ENCODE measurements around the gene GPT2. TPM values are rescaled to one million over a fixed set of nuclear protein-coding genes. Genes with fewer than 3 reads are reported as not detected.

Gene GPT2
- total RNA-seq, 1 donor: 15.6 TPM

- Histone ChIP-seq H3K79me2 (ENCODE audit: insufficient read depth, low read length) (no peaks in the 10 kb centered on the region), H3K27me3 (ENCODE audit: insufficient read depth, low read length) (no peaks in the 10 kb centered on the region), H3K4me3 (ENCODE audit: insufficient read depth, low read length) (no peak overlapping the region), H2AFZ (ENCODE audit: low read length) (no peak overlapping the region), H3K27ac (ENCODE audit: low read depth, low read length) (no peak overlapping the region), H3K4me2 (ENCODE audit: insufficient read depth, low read length) (no peak overlapping the region), H3K9me3 (ENCODE audit: low read depth, low read length) (no peaks in the 10 kb centered on the region), H4K20me1 (ENCODE audit: insufficient read depth, low read length) (no peaks in the 10 kb centered on the region), H3K4me1 (ENCODE audit: insufficient read depth, low read length) (no peaks in the 10 kb centered on the region), H3K36me3 (ENCODE audit: insufficient read depth, low read length) (peaks cover 9% of the 10 kb centered on the region)
- no peak for TF ChIP-seq CTCF (IDR thresholded peaks at IDR 0.05; ENCODE audit: extremely low read depth, low read depth, low read length)
- no peak for DNase-seq (ENCODE audit: insufficient read length, low spot score, missing footprints)
These were observed 43.1 kb downstream of the GPT2 start for GRCh38 chr16:46927273-46927672.

GRCh38 chr16:46928811-46929210 is 44.6 kb downstream of the GPT2 start:
- DNase-seq (ENCODE audit: insufficient read length, low spot score, missing footprints): no peak
- no peak for TF ChIP-seq CTCF (IDR thresholded peaks at IDR 0.05; ENCODE audit: extremely low read depth, low read depth, low read length)
- Histone ChIP-seq H3K9me3 (ENCODE audit: low read depth, low read length) (no peaks in the 10 kb centered on the region), H4K20me1 (ENCODE audit: insufficient read depth, low read length) (no peaks in the 10 kb centered on the region), H3K27me3 (ENCODE audit: insufficient read depth, low read length) (no peaks in the 10 kb centered on the region), H2AFZ (ENCODE audit: low read length) (no peak overlapping the region), H3K4me3 (ENCODE audit: insufficient read depth, low read length) (no peak overlapping the region), H3K4me1 (ENCODE audit: insufficient read depth, low read length) (no peaks in the 10 kb centered on the region), H3K27ac (ENCODE audit: low read depth, low read length) (no peak overlapping the region), H3K4me2 (ENCODE audit: insufficient read depth, low read length) (no peak overlapping the region), H3K36me3 (ENCODE audit: insufficient read depth, low read length) (peaks cover 4% of the 10 kb centered on the region), H3K79me2 (ENCODE audit: insufficient read depth, low read length) (no peaks in the 10 kb centered on the region)

GRCh38 chr16:46929378-46930332 is 45.5 kb downstream of the GPT2 start:
- Histone ChIP-seq H3K27ac (ENCODE audit: low read depth, low read length) (no peak overlapping the region), H4K20me1 (ENCODE audit: insufficient read depth, low read length) (no peaks in the 10 kb centered on the region), H3K79me2 (ENCODE audit: insufficient read depth, low read length) (no peaks in the 10 kb centered on the region), H3K9me3 (ENCODE audit: low read depth, low read length) (no peaks in the 10 kb centered on the region), H3K4me2 (ENCODE audit: insufficient read depth, low read length) (no peak overlapping the region), H2AFZ (ENCODE audit: low read length) (peak overlapping the region; percentile 32), H3K27me3 (ENCODE audit: insufficient read depth, low read length) (no peaks in the 10 kb centered on the region), H3K4me1 (ENCODE audit: insufficient read depth, low read length) (no peaks in the 10 kb centered on the region), H3K4me3 (ENCODE audit: insufficient read depth, low read length) (no peak overlapping the region), H3K36me3 (ENCODE audit: insufficient read depth, low read length) (peaks cover 3% of the 10 kb centered on the region)
- DNase-seq (ENCODE audit: insufficient read length, low spot score, missing footprints): peak; percentile 96
- TF ChIP-seq CTCF (IDR thresholded peaks at IDR 0.05; ENCODE audit: extremely low read depth, low read depth, low read length): peak; percentile 80

GRCh38 chr16:46930861-46931260 is 46.7 kb downstream of the GPT2 start:
- Histone ChIP-seq H3K4me2 (ENCODE audit: insufficient read depth, low read length) (no peak overlapping the region), H2AFZ (ENCODE audit: low read length) (no peak overlapping the region), H3K27ac (ENCODE audit: low read depth, low read length) (no peak overlapping the region), H3K4me3 (ENCODE audit: insufficient read depth, low read length) (no peak overlapping the region), H3K4me1 (ENCODE audit: insufficient read depth, low read length) (no peaks in the 10 kb centered on the region), H4K20me1 (ENCODE audit: insufficient read depth, low read length) (no peaks in the 10 kb centered on the region), H3K9me3 (ENCODE audit: low read depth, low read length) (no peaks in the 10 kb centered on the region), H3K36me3 (ENCODE audit: insufficient read depth, low read length) (no peaks in the 10 kb centered on the region), H3K79me2 (ENCODE audit: insufficient read depth, low read length) (no peaks in the 10 kb centered on the region), H3K27me3 (ENCODE audit: insufficient read depth, low read length) (no peaks in the 10 kb centered on the region)
- TF ChIP-seq CTCF (IDR thresholded peaks at IDR 0.05; ENCODE audit: extremely low read depth, low read depth, low read length): no peak
- no peak for DNase-seq (ENCODE audit: insufficient read length, low spot score, missing footprints)

All from osteoblast (primary cell).